GM18870 (cell line): ENCODE results near the gene KLF13.

Experiments used
- ATAC-seq: cut with Tn5 transposase; IDR thresholded peaks from one replicate; pipeline ENCODE4 v1.9.1; 2021; ENCODE audit warnings: moderate library complexity; ENCODE audit not compliant: unreplicated experiment

KLF13 gene

GRCh38 chr15:31314380-31314779 is 12.3 kb upstream of the KLF13 start:
- no peak for ATAC-seq

GRCh38 chr15:31316135-31316795 is 10.4 kb upstream of the KLF13 start:
- no peak for ATAC-seq

- no peak for ATAC-seq
These were observed 9.6 kb upstream of the KLF13 start for GRCh38 chr15:31317017-31317416.

GRCh38 chr15:31317421-31318327 is 9.0 kb upstream of the KLF13 start:
- no peak for ATAC-seq

GRCh38 chr15:31318429-31318828 is 8.2 kb upstream of the KLF13 start:
- no peak for ATAC-seq

GRCh38 chr15:31320022-31320421 is 6.6 kb upstream of the KLF13 start:
- no peak for ATAC-seq

GRCh38 chr15:31321418-31321817 is 5.2 kb upstream of the KLF13 start:
- ATAC-seq: no peak

- ATAC-seq: no peak
These were observed 4.1 kb upstream of the KLF13 start for GRCh38 chr15:31322504-31322903.

GRCh38 chr15:31323627-31324026 is 3.0 kb upstream of the KLF13 start:
- ATAC-seq: no peak

GRCh38 chr15:31324186-31324585 is 2.4 kb upstream of the KLF13 start:
- no peak for ATAC-seq

- no peak for ATAC-seq
These were observed 1.6 kb upstream of the KLF13 start for GRCh38 chr15:31324806-31325594.

GRCh38 chr15:31325595-31326155 is 960 bp upstream of the KLF13 start:
- peak; percentile 7 for ATAC-seq

GRCh38 chr15:31326875-31327668 is 437 bp downstream of the KLF13 start:
- peak; percentile 6 for ATAC-seq

GRCh38 chr15:31327669-31328427 is 1.2 kb downstream of the KLF13 start:
- ATAC-seq: no peak

GRCh38 chr15:31328428-31328968 is 1.9 kb downstream of the KLF13 start:
- ATAC-seq: no peak

GRCh38 chr15:31328969-31329639 is 2.5 kb downstream of the KLF13 start:
- no peak for ATAC-seq

- ATAC-seq: no peak
These were observed 3.0 kb downstream of the KLF13 start for GRCh38 chr15:31329640-31330010.

GRCh38 chr15:31330111-31330785 is 3.6 kb downstream of the KLF13 start:
- no peak for ATAC-seq
